Esophagus muscularis mucosa (tissue), 4 donors: ENCODE data around the gene SKA2.

Experiments
- CTCF ChIP-seq, 3 experiments: fragments of 200-600 bp in 2 of 3; fragments of 450-650 bp in 1 of 3; sonication (generic) in 2 of 3; IDR thresholded peaks; one replicate each; pipeline ENCODE4 v1.5.1; 2017 to 2019; ENCODE audit warnings: antibody characterized with exemption in 3 of 3, mild to moderate bottlenecking in 2 of 3, moderate library complexity in 1 of 3
- EP300 ChIP-seq: sonication (generic); formaldehyde crosslinking; IDR thresholded peaks from one replicate; pipeline ENCODE4 v1.6.1; 2017; ENCODE audit warnings: antibody characterized with exemption
- POLR2AphosphoS5 ChIP-seq, 2 donors: sonication (generic); formaldehyde crosslinking; IDR thresholded peaks; one replicate each; pipeline ENCODE4 v1.6.1; 2017; ENCODE audit warnings: antibody characterized with exemption in 2 of 2

GRCh38 chr17:59093145-59093701 lies 61.8 kb downstream of the SKA2 start:
- TF ChIP-seq CTCF (IDR thresholded peaks at IDR 0.05) (no peak), EP300 (no peak), POLR2AphosphoS5 (IDR thresholded peaks at IDR 0.05) (no peak)
